PC-3 (cell line): ENCODE measurements around the gene NRSN1.

ENCODE experiments used
- EZH2 ChIP-seq: fragments of 300-600 bp; sonication (generic); IDR thresholded peaks from one replicate; pipeline ENCODE4 v1.6.1; 2017; ENCODE audit warnings: antibody characterized with exemption, mild to moderate bottlenecking, low read length; ENCODE audit not compliant: unreplicated experiment
- EZH2phosphoT487 ChIP-seq: fragments of 300-600 bp; sonication (generic); IDR thresholded peaks from 2 replicates; pipeline ENCODE4 v1.6.1; 2018; ENCODE audit warnings: mild to moderate bottlenecking, antibody characterized with exemption, low read length, borderline replicate concordance

- no peak for TF ChIP-seq EZH2phosphoT487
- TF ChIP-seq EZH2 = no peak
Observed at GRCh38 chr6:24127316-24127715, 1.3 kb downstream of the NRSN1 start.
